ENCODE measurements around the gene RNASE12. TPM values are rescaled to one million over a fixed set of nuclear protein-coding genes. Genes with fewer than 3 reads are reported as not detected.
A peak's percentile ranks its signal among the peaks of the same experiment; 100 is the strongest.

RNASE12 gene
- total and polyA plus RNA-seq, 9 of the 15 experiments (the other 6 are each of a cell fraction or from before 2014, with no cell fraction given), result 0.24 TPM; not detected in 8

DNA sequence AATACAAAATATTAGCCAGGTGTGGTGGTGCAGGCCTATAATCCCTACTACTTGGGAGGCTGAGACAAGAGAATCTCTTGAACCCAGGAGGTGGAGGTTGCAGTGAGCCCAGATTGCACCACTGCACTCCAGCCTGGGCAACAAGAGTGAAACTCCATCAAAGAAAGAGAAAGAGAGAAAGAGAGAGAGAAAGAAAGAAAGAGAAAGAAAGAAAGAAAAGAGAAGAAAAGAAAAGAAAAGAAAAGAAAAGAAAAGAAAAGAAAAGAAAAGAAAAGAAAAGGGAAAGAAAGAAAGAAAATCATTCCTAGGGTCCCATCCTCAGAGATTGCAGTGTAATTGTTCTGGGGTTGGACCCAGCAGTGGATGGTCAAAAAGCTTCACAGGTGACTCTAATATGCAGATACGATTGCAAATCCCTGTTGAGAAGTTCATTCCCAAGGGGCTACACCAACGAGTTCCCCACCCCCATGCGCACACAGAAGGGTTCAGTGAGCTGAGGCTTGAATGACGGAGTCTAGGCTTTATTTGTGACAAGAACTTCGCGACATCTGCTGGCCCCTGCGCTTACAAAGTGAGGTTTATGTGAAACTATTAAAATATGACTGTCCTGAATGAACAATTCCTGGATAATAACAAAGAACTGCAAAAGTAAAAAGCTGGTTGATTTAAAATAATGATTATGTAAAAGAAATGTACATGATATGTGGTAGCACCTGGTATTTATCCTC lies 17.4 kb upstream of the RNASE12 start:
- TF ChIP-seq EHMT2 (IDR thresholded peaks at IDR 0.05), result no peak
- TF ChIP-seq, protein P1, sequence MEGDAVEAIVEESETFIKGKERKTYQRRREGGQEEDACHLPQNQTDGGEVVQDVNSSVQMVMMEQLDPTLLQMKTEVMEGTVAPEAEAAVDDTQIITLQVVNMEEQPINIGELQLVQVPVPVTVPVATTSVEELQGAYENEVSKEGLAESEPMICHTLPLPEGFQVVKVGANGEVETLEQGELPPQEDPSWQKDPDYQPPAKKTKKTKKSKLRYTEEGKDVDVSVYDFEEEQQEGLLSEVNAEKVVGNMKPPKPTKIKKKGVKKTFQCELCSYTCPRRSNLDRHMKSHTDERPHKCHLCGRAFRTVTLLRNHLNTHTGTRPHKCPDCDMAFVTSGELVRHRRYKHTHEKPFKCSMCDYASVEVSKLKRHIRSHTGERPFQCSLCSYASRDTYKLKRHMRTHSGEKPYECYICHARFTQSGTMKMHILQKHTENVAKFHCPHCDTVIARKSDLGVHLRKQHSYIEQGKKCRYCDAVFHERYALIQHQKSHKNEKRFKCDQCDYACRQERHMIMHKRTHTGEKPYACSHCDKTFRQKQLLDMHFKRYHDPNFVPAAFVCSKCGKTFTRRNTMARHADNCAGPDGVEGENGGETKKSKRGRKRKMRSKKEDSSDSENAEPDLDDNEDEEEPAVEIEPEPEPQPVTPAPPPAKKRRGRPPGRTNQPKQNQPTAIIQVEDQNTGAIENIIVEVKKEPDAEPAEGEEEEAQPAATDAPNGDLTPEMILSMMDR (IDR thresholded peaks at IDR 0.05 in 2 of 3, conservative IDR thresholded peaks at IDR 0.05 in 1 of 3; ENCODE audit: insufficient read depth in 2 of 3, low read depth in 1 of 3, low read length in 3 of 3), result peak in 2 of 3 experiments; percentile 2 to 25; a peak in 1 of 6 replicates
- TF ChIP-seq RAD21 (CRISPR knock-in tag; conservative IDR thresholded peaks at IDR 0.05 in 1 of 2, IDR thresholded peaks at IDR 0.05 in 1 of 2), result 0 out of 4 replicates have a peak, but pooled peaks of 1 of the 2 experiments have one; percentile 14
- TF ChIP-seq, protein P2, sequence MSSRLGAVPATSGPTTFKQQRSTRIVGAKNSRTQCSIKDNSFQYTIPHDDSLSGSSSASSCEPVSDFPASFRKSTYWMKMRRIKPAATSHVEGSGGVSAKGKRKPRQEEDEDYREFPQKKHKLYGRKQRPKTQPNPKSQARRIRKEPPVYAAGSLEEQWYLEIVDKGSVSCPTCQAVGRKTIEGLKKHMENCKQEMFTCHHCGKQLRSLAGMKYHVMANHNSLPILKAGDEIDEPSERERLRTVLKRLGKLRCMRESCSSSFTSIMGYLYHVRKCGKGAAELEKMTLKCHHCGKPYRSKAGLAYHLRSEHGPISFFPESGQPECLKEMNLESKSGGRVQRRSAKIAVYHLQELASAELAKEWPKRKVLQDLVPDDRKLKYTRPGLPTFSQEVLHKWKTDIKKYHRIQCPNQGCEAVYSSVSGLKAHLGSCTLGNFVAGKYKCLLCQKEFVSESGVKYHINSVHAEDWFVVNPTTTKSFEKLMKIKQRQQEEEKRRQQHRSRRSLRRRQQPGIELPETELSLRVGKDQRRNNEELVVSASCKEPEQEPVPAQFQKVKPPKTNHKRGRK (tag; IDR thresholded peaks at IDR 0.05), result peak; percentile 87
- 24% methylated on average over 6 of the region's 7 CpGs for WGBS (ENCODE audit: insufficient coverage, low coverage, missing lambda C conversion rate)
- no peak for FAIRE-seq
- H2AFZ ChIP-seq (ENCODE audit: low read depth, low read length), result peak overlapping the region; percentile 94; the same call in 1 of the 2 replicates
- intact Hi-C loops (cut with micrococcal nuclease), result loop anchor here (1.0 to 5.0 kb wide), 5 partner anchors 61 to 346 kb away; partner anchors contain the start of gene APEX1
- no peaks in the 10 kb centered on the region for H3K27me3 ChIP-seq (ENCODE audit: control insufficient read depth in 2 of 2, insufficient read depth in 2 of 2, low read length in 2 of 2)
- ChIA-PET CTCF (ENCODE audit: low intra/inter-chr PET ratio) (interaction anchor here (0.6 to 3.4 kb wide), 12 partner anchors 23 to 481 kb away, joined by 3 to 49 read pairs (median 4); no protein-coding TSS in a partner anchor), POLR2A (interaction anchor here (0.9 kb wide), 1 partner anchor 139 kb away, joined by 4 read pairs; the partner anchor contains the start of gene PNP)
- no peaks in the 10 kb centered on the region for H4K20me1 ChIP-seq (replicated peaks; ENCODE audit: control insufficient read depth, insufficient read depth, low read length)
- no peak overlapping the region for H3K27ac ChIP-seq (ENCODE audit: extremely low read depth, low read depth, low read length)
- peak overlapping the region in 1 of 2 experiments; percentile 23; a peak in 3 of 4 replicates for H3K9ac ChIP-seq (ENCODE audit: insufficient read depth in 1 of 2, low read depth in 2 of 2, low read length in 2 of 2)
- no peaks in the 10 kb centered on the region for H3K36me3 ChIP-seq (ENCODE audit: control insufficient read depth, insufficient read depth, low read length)
- H3K9me3 ChIP-seq (replicated peaks; ENCODE audit: control insufficient read depth, insufficient read depth, low read depth, low read length), result no peaks in the 10 kb centered on the region
- no peak for ATAC-seq
- H3K79me2 ChIP-seq (ENCODE audit: control insufficient read depth, insufficient read depth, low read length), result no peaks in the 10 kb centered on the region
- no peaks in the 10 kb centered on the region for H3K9me1 ChIP-seq (ENCODE audit: control insufficient read depth, insufficient read depth, low read length)
- H3K4me2 ChIP-seq (ENCODE audit: insufficient read depth, low read length), result peak overlapping the region; percentile 60
- peak in 1 of 4 experiments; percentile 39 for DNase-seq (ENCODE audit: extremely low read depth in 1 of 4, low spot score in 3 of 4)
- in situ Hi-C loops (cut with MboI), result loop anchor here (10.0 kb wide), 1 partner anchor 194 kb away; the partner anchor contains the start of gene TEP1
- no TSS peak for BruUV-seq (replicated peaks)
- H3K4me1 ChIP-seq (replicated peaks in 1 of 2; ENCODE audit: control insufficient read depth in 2 of 2, insufficient read depth in 2 of 2, low read length in 2 of 2), result peaks cover 0 to 14% of the 10 kb centered on the region in 2 experiments; a peak in 2 of 5 replicates
- peak overlapping the region; percentile 80; the same call in 1 of the 2 replicates for H3K4me3 ChIP-seq

All from K562 (cell line).